ENCODE data around the gene DDX46.
"Not testable (repeated sequence)": the region's sequence is repeated elsewhere in the genome, so short reads cannot be mapped to it uniquely, and the experiment has no call there.

The DDX46 gene

GRCh38 chr5:134824681-134825080 lies 66.1 kb downstream of the DDX46 start:
- no peak for TF ChIP-seq CTCF (IDR thresholded peaks at IDR 0.05; ENCODE audit: borderline replicate concordance, insufficient read depth, low read depth, low read length)
- H3K4me3 ChIP-seq (ENCODE audit: low read depth, low read length), result no peak overlapping the region

- H3K4me3 ChIP-seq (ENCODE audit: low read depth, low read length), result no peak overlapping the region
- TF ChIP-seq CTCF (IDR thresholded peaks at IDR 0.05; ENCODE audit: borderline replicate concordance, insufficient read depth, low read depth, low read length), result no peak
Observed at GRCh38 chr5:134825212-134825611, 66.6 kb downstream of the DDX46 start.

- no peak overlapping the region for H3K4me3 ChIP-seq (ENCODE audit: low read depth, low read length)
- no peak for TF ChIP-seq CTCF (IDR thresholded peaks at IDR 0.05; ENCODE audit: borderline replicate concordance, insufficient read depth, low read depth, low read length)
Observed at GRCh38 chr5:134833340-134834032, 74.9 kb downstream of the DDX46 start.

GRCh38 chr5:134835623-134836022 lies 77.0 kb downstream of the DDX46 start:
- H3K4me3 ChIP-seq (ENCODE audit: low read depth, low read length), result no peak overlapping the region
- TF ChIP-seq CTCF (IDR thresholded peaks at IDR 0.05; ENCODE audit: borderline replicate concordance, insufficient read depth, low read depth, low read length), result no peak

- TF ChIP-seq CTCF (IDR thresholded peaks at IDR 0.05; ENCODE audit: borderline replicate concordance, insufficient read depth, low read depth, low read length), result no peak
- no peak overlapping the region for H3K4me3 ChIP-seq (ENCODE audit: low read depth, low read length)
Observed at GRCh38 chr5:134837530-134838181, 79.1 kb downstream of the DDX46 start.

- H3K4me3 ChIP-seq (ENCODE audit: low read depth, low read length), result not testable (repeated sequence)
Observed at GRCh38 chr5:134838361-134838760, 79.8 kb downstream of the DDX46 start.

- H3K4me3 ChIP-seq (ENCODE audit: low read depth, low read length), result no peak overlapping the region
- TF ChIP-seq CTCF (IDR thresholded peaks at IDR 0.05; ENCODE audit: borderline replicate concordance, insufficient read depth, low read depth, low read length), result no peak
Observed at GRCh38 chr5:134840811-134841210, 82.2 kb downstream of the DDX46 start.

All from GM12875 (cell line).